ENCODE results near the gene ROCK1.

GRCh38 chr18:21012308-21012707 lies 99.3 kb downstream of the ROCK1 start:
- TF ChIP-seq GATA2 (IDR thresholded peaks at IDR 0.05; ENCODE audit: low read depth, low read length) (no peak), GATA3 (IDR thresholded peaks at IDR 0.05; ENCODE audit: low read depth, low read length) (no peak)

Data from SH-SY5Y (cell line).